Left ventricle myocardium inferior (tissue), 1 donor: ENCODE data around the gene TMEM176A. TPM values are rescaled to one million over a fixed set of nuclear protein-coding genes. Genes with fewer than 3 reads are reported as not detected.

Source experiments
- DNase-seq: peaks from one replicate; pipeline ENCODE4 v3.0.0-alpha.2; 2020
- H3K27ac ChIP-seq: fragments of 200-600 bp; replicated peaks from 2 replicates; pipeline ENCODE4 v1.8.0; 2021
- H3K27me3 ChIP-seq: fragments of 200-600 bp; 2 replicates; pipeline ENCODE4 v1.8.0; 2021; ENCODE audit warnings: low read depth
- H3K36me3 ChIP-seq: fragments of 200-600 bp; 2 replicates; pipeline ENCODE4 v1.8.0; 2021
- H3K4me1 ChIP-seq: fragments of 200-600 bp; 2 replicates; pipeline ENCODE4 v1.8.0; 2021
- H3K4me3 ChIP-seq: fragments of 200-600 bp; 2 replicates; pipeline ENCODE4 v1.8.0; 2021; ENCODE audit warnings: mild to moderate bottlenecking, moderate library complexity
- H3K9me3 ChIP-seq: fragments of 200-600 bp; replicated peaks from 2 replicates; pipeline ENCODE4 v1.8.0; 2021
- intact Hi-C: fragments of 100-400 bp; cut with micrococcal nuclease; formaldehyde crosslinking; loops from one replicate; pipeline ENCODE4 v1.11.0; 2022
- long read RNA-seq: library from polyadenylated mRNA; unstranded; transcript quantifications from one replicate; pipeline ENCODE4 v2.0.0, GENCODE V29; 2021
- total RNA-seq: library from RNA; stranded (reverse); fragmentation: NEBNext Ultra II Directional; extraction: Animal tissue kit (Norgen Biotek cat#: 25700); gene quantifications from one replicate; pipeline ENCODE4 v1.2.1, GENCODE V29; 2021
- TF ChIP-seq, protein P1 (sequence below): fragments of 200-600 bp; IDR thresholded peaks from 2 replicates; pipeline ENCODE4 v1.8.0; 2021; ENCODE audit warnings: antibody characterized with exemption, mild to moderate bottlenecking, borderline replicate concordance
- donor health status: DM: no; HTN: yes; CAD: no; lungs with severe emphysema.

The TMEM176A gene, protein sequence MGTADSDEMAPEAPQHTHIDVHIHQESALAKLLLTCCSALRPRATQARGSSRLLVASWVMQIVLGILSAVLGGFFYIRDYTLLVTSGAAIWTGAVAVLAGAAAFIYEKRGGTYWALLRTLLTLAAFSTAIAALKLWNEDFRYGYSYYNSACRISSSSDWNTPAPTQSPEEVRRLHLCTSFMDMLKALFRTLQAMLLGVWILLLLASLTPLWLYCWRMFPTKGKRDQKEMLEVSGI
- 18.5 TPM for total RNA-seq
- long read RNA-seq, transcript TMEM176A-210 (7 exons, 1,530 nt), result major isoform, 6 of 15 reads
- long read RNA-seq, partial matches to known transcripts, result 2 of 15 reads
- long read RNA-seq, other reads (novel, unspliced or antisense), result 5 of 15 reads

GRCh38 chr7:150800581-150801241, at the start of gene TMEM176A:
TSS of gene TMEM176A (plus strand) at chr7:150800769. CDS start at chr7:150801551, 782 bp downstream.
- Histone ChIP-seq H3K9me3 (peaks cover 4% of the 10 kb centered on the region), H3K36me3 (peaks cover 8% of the 10 kb centered on the region), H3K27me3 (peaks cover 35% of the 10 kb centered on the region), H3K4me1 (peaks cover 18% of the 10 kb centered on the region), H3K27ac (peak within 1 kb of the TSS; percentile 49), H3K4me3 (peak within 1 kb of the TSS; percentile 70)
- intact Hi-C loops, result no loop called here
- TF ChIP-seq, protein P1, sequence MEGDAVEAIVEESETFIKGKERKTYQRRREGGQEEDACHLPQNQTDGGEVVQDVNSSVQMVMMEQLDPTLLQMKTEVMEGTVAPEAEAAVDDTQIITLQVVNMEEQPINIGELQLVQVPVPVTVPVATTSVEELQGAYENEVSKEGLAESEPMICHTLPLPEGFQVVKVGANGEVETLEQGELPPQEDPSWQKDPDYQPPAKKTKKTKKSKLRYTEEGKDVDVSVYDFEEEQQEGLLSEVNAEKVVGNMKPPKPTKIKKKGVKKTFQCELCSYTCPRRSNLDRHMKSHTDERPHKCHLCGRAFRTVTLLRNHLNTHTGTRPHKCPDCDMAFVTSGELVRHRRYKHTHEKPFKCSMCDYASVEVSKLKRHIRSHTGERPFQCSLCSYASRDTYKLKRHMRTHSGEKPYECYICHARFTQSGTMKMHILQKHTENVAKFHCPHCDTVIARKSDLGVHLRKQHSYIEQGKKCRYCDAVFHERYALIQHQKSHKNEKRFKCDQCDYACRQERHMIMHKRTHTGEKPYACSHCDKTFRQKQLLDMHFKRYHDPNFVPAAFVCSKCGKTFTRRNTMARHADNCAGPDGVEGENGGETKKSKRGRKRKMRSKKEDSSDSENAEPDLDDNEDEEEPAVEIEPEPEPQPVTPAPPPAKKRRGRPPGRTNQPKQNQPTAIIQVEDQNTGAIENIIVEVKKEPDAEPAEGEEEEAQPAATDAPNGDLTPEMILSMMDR, result no peak
- DNase-seq, result no peak

GRCh38 chr7:150751702-150752101, 48.9 kb upstream of the TMEM176A start:
- Histone ChIP-seq H3K36me3 (no peaks in the 10 kb centered on the region), H3K9me3 (no peaks in the 10 kb centered on the region), H3K4me1 (peaks cover 58% of the 10 kb centered on the region), H3K4me3 (no peak overlapping the region), H3K27ac (peak overlapping the region; percentile 83), H3K27me3 (no peaks in the 10 kb centered on the region)
- no peak for DNase-seq
- intact Hi-C loops, result no loop called here
- TF ChIP-seq, protein P1, result no peak

DNA sequence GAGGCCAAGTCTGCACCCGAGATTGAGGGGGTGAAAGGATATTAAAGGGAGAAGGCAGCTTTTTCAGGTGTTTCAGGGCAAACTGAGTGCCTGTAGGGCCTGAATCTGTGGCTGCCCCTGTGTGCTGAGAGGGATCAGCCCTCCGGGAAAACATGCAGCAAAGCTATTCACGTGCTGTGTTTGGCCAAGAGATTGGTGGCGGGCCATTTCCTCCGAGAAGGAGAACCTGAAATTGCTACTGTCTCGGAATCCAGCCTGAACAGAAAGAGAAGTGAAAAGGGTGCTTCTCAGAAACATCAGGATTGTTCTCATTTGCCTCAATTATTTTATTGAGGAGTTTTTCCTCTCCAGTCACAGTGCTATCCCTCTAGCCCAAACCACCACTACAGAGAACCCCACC, 47.3 kb upstream of the TMEM176A start:
- peak overlapping the region; percentile 83 for H3K27ac ChIP-seq
- intact Hi-C loops, result no loop called here
- H3K27me3 ChIP-seq, result no peaks in the 10 kb centered on the region
- H3K4me3 ChIP-seq, result no peak overlapping the region
- TF ChIP-seq, protein P1, result no peak
- H3K36me3 ChIP-seq, result no peaks in the 10 kb centered on the region
- no peak for DNase-seq
- H3K4me1 ChIP-seq, result peaks cover 59% of the 10 kb centered on the region
- no peaks in the 10 kb centered on the region for H3K9me3 ChIP-seq

DNA sequence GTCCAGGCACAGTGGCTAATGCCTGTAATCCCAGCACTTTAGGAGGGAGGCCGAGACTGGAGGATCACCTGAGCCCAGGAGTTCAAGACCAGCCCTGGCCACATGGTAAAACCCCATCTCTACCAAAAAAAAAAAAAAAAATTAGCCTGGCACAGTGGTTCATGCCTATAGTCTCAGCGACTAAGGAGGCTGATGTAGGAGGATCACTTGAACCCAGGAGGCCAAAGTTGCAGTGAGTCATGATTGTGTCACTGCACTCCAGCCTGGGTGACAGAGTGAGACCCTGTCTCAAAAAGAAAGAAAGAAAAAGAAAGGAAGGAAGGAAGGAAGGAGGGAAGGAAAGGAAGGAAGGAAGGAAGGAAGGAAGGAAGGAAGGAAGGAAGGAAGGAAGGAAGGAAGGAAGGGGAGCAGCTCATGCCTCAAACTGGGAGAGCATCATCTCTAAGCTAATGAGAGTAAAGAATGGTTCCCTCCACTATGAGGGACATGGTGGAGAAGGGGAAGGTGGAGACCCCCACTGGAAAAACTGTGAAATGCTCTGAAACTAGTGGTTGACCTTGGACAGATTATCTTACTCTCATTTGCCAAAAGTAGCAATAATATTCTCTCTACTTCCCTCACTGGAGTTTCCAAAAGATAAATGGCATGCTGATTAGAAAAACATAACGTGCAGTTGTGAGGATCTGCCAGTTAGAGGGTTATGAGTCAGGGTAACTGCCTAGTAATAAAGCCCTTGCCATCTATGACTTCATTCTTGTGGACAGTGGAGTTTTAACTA, 46.6 kb upstream of the TMEM176A start:
- TF ChIP-seq, protein P1, result peak; percentile 38
- no peak for DNase-seq
- Histone ChIP-seq H3K4me1 (peaks cover 59% of the 10 kb centered on the region), H3K27ac (peak overlapping the region; percentile 83), H3K27me3 (no peaks in the 10 kb centered on the region), H3K4me3 (no peak overlapping the region), H3K9me3 (no peaks in the 10 kb centered on the region), H3K36me3 (no peaks in the 10 kb centered on the region)
- intact Hi-C loops, result no loop called here

DNA sequence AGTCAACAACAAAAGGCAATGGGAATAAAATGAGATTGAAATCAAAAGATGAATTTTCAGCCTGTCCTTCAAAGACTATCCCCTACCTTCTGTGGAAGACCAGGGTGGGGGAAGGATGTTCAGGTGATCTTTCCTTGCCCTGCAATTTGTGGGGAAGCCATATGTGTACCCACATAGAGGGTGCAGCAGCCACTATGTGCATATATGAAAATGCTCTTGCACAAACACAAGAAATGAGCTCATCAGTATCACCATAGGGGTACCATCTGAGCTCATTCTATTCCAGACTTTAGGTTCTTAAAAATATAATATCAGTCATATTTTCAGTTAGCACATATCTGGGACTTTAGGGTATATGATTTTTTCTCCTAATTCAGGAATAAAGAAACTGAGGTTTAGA, 45.6 kb upstream of the TMEM176A start:
- H3K27me3 ChIP-seq, result no peaks in the 10 kb centered on the region
- peak overlapping the region; percentile 83 for H3K27ac ChIP-seq
- H3K4me3 ChIP-seq, result no peak overlapping the region
- H3K4me1 ChIP-seq, result peaks cover 59% of the 10 kb centered on the region
- H3K9me3 ChIP-seq, result no peaks in the 10 kb centered on the region
- intact Hi-C loops, result no loop called here
- no peaks in the 10 kb centered on the region for H3K36me3 ChIP-seq
- TF ChIP-seq, protein P1, result no peak
- no peak for DNase-seq
